ENCODE data around the gene CIITA. TPM values are rescaled to one million over a fixed set of nuclear protein-coding genes. Genes with fewer than 3 reads are reported as not detected.
"Not testable (repeated sequence)": the region's sequence is repeated elsewhere in the genome, so short reads cannot be mapped to it uniquely, and the experiment has no call there.

Gene CIITA
- total and polyA plus RNA-seq, 2 experiments from 2014 or later, result 0.06 to 1.1 TPM

GRCh38 chr16:10938321-10938720 lies 61.3 kb downstream of the CIITA start:
- Histone ChIP-seq H3K9me3 (ENCODE audit: low read depth) (no peaks in the 10 kb centered on the region), H3K27me3 (no peaks in the 10 kb centered on the region), H3K27ac (no peak overlapping the region), H3K4me1 (ENCODE audit: low read depth) (peaks cover 10% of the 10 kb centered on the region), H3K36me3 (no peaks in the 10 kb centered on the region), H3K4me3 (no peak overlapping the region)
- no peak for DNase-seq (ENCODE audit: low read depth in 1 of 2, low spot score in 1 of 2)
- TF ChIP-seq, protein P1, sequence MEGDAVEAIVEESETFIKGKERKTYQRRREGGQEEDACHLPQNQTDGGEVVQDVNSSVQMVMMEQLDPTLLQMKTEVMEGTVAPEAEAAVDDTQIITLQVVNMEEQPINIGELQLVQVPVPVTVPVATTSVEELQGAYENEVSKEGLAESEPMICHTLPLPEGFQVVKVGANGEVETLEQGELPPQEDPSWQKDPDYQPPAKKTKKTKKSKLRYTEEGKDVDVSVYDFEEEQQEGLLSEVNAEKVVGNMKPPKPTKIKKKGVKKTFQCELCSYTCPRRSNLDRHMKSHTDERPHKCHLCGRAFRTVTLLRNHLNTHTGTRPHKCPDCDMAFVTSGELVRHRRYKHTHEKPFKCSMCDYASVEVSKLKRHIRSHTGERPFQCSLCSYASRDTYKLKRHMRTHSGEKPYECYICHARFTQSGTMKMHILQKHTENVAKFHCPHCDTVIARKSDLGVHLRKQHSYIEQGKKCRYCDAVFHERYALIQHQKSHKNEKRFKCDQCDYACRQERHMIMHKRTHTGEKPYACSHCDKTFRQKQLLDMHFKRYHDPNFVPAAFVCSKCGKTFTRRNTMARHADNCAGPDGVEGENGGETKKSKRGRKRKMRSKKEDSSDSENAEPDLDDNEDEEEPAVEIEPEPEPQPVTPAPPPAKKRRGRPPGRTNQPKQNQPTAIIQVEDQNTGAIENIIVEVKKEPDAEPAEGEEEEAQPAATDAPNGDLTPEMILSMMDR (IDR thresholded peaks at IDR 0.05; ENCODE audit: low read depth, low read length), result no peak

- H3K36me3 ChIP-seq, result no peaks in the 10 kb centered on the region
- H3K9me3 ChIP-seq (ENCODE audit: low read depth), result no peaks in the 10 kb centered on the region
- peaks cover 10% of the 10 kb centered on the region for H3K4me1 ChIP-seq (ENCODE audit: low read depth)
- H3K27me3 ChIP-seq, result no peaks in the 10 kb centered on the region
- no peak for DNase-seq (ENCODE audit: low read depth in 1 of 2, low spot score in 1 of 2)
- H3K27ac ChIP-seq, result no peak overlapping the region
- TF ChIP-seq, protein P1 (IDR thresholded peaks at IDR 0.05; ENCODE audit: low read depth, low read length), result no peak
- H3K4me3 ChIP-seq, result no peak overlapping the region
These were observed 62.0 kb downstream of the CIITA start for GRCh38 chr16:10938796-10939648.

DNA sequence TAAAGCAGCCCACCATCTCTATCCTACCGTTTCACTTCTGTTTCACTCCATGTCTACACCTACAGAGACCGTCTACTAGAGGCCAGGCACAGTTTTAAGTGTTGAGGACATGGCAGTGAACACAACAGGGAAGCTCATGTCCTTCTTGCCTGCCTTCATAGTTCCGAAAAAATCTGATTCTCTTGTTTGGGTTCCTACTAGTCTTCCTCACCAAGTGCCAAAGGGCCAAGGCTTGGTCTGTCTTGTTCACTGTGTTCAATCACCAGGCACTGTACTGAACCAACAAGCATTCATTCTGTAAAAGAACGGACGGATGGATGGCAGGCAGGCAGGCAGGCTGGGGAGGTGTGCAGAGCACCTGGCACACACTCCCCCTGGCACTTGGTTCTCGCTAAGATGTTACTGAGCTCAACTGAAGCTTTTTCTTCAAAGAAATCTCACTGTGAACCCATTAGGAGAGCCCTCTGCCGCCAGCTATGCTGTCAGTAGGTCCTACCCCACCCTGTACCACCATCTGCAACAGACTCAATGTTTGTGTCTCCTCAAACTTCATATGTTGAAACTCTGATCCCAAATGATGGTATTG lies 62.7 kb downstream of the CIITA start:
- Histone ChIP-seq H3K4me3 (no peak overlapping the region), H3K27me3 (no peaks in the 10 kb centered on the region), H3K27ac (no peak overlapping the region), H3K4me1 (ENCODE audit: low read depth) (peaks cover 10% of the 10 kb centered on the region), H3K9me3 (ENCODE audit: low read depth) (no peaks in the 10 kb centered on the region), H3K36me3 (no peaks in the 10 kb centered on the region)
- no peak for DNase-seq (ENCODE audit: low read depth in 1 of 2, low spot score in 1 of 2)
- TF ChIP-seq, protein P1 (IDR thresholded peaks at IDR 0.05; ENCODE audit: low read depth, low read length), result no peak

DNA sequence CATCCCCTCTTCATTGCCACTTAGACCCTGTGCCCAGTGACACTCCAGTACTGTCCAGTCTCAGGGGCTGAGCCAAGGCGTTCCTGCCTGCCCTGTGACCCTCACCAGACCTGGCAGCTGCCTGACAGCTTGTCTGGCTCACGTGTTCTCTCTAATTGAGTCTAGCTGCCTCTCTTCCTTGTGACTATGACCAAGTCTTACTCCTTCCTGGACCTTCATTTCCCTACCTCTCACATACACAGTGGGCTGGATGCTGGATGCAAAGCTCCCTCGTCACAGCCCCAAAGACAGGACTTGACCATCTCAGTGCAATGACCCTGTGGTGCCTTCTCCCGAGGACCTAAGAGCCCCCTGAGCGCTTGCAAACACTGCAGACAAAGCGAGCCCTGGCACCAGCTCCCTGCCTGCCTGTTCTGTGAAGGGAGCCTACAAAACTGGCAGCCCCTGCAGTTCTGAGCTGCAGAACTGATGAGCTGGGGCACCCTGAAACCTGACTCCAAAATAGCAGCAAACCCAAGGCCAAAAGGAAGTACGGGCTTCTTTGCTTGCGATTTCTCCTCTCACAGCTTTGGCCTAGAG lies 63.6 kb downstream of the CIITA start:
- H3K27ac ChIP-seq, result no peak overlapping the region

DNA sequence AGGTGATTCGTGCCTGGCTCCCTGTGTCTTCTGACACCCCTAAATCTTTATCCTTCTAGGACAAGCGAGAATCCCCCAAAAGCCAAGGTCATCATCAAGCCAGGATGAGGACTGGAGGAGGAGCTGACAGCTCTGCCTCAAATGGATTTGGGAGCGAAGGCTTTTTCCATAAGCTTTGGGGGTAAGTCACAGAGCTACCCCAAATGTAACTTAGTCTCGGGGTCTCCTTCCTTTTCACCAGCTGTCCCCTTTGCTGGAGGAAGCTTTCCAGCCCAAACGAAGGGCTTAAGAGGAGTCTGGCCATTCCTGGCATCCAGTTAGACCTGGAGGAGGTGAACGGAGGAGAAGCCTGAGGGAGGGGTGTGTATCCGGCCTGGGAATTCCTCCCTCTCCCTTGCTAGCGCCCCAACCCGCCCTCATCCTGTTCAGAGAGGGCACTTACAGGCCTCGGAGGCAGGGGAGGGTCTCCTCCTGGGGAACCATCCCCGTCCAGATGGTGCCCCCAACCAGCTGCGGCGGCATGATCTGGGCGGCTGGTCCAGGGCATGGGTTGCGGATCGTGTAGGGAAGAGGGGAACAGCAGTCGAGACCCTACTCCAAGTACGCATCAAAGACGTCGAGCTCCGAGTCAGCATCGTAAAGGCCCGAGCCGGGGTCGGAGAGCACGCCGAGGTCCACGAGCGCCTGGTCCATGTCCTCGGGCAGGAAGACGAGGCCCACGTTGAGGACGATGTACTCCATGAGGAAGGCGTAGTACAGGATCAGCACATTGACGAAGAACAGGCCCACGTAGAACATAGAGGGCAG lies 64.3 kb downstream of the CIITA start:
- Histone ChIP-seq H3K27ac (no peak overlapping the region), H3K9me3 (ENCODE audit: low read depth) (no peaks in the 10 kb centered on the region), H3K4me3 (peak overlapping the region; percentile 79), H3K36me3 (no peaks in the 10 kb centered on the region), H3K4me1 (ENCODE audit: low read depth) (peaks cover 23% of the 10 kb centered on the region), H3K27me3 (no peaks in the 10 kb centered on the region)
- no peak for DNase-seq (ENCODE audit: low read depth in 1 of 2, low spot score in 1 of 2)
- TF ChIP-seq, protein P1 (IDR thresholded peaks at IDR 0.05; ENCODE audit: low read depth, low read length), result no peak

More for the DNA sequence above, 63.6 kb downstream of the CIITA start:
- no peak for DNase-seq (ENCODE audit: low read depth in 1 of 2, low spot score in 1 of 2)
- TF ChIP-seq, protein P1 (IDR thresholded peaks at IDR 0.05; ENCODE audit: low read depth, low read length), result no peak
- Histone ChIP-seq H3K4me1 (ENCODE audit: low read depth) (peaks cover 17% of the 10 kb centered on the region), H3K36me3 (no peaks in the 10 kb centered on the region), H3K4me3 (peak overlapping the region; percentile 79), H3K27me3 (no peaks in the 10 kb centered on the region), H3K9me3 (ENCODE audit: low read depth) (no peaks in the 10 kb centered on the region)

GRCh38 chr16:10941935-10942351 lies 64.9 kb downstream of the CIITA start:
- H3K9me3 ChIP-seq (ENCODE audit: low read depth); H3K27ac ChIP-seq; H3K36me3 ChIP-seq; H3K27me3 ChIP-seq; DNase-seq (ENCODE audit: low read depth in 1 of 2, low spot score in 1 of 2): not testable (repeated sequence)
- peak overlapping the region; percentile 79 for H3K4me3 ChIP-seq
- H3K4me1 ChIP-seq (ENCODE audit: low read depth), result peaks cover 23% of the 10 kb centered on the region
